Stimulated activated naive B cell treated with anti-CD40 and anti-IgM and Interleukin-4, amounts not matched to agents 10 μg/mL and 1 μg/mL and 100 μg/mL, for 72 hours (primary cell): ENCODE data around the gene SPTBN4.
"Not testable (repeated sequence)": the region's sequence is repeated elsewhere in the genome, so short reads cannot be mapped to it uniquely, and the experiment has no call there.

Experiments used
- ATAC-seq, 2 donors: fragments of 150-1000 bp; cut with Tn5 transposase; replicated peaks; 2 replicates each; pipeline ENCODE4 v1.10.0; 2021; ENCODE audit warnings: moderate library complexity in 1 of 2
- DNase-seq: peaks from one replicate; pipeline ENCODE4 v3.0.0; 2021
- H3K27ac Mint-ChIP-seq: one replicate; pipeline ENCODE4 v1.8.0; 2022; ENCODE audit warnings: mild to moderate bottlenecking, mixed read lengths
- H3K27me3 Mint-ChIP-seq, 2 donors: one replicate each; pipeline ENCODE4 v1.8.0; 2022; ENCODE audit warnings: mixed read lengths in 2 of 2
- H3K36me3 Mint-ChIP-seq, 2 donors: one replicate each; pipeline ENCODE4 v1.8.0; 2022; ENCODE audit warnings: mixed read lengths in 2 of 2, mild to moderate bottlenecking in 1 of 2
- H3K4me1 Mint-ChIP-seq, 2 donors: one replicate each; pipeline ENCODE4 v1.8.0; 2022; ENCODE audit warnings: mixed read lengths in 2 of 2, mild to moderate bottlenecking in 1 of 2
- H3K4me3 Mint-ChIP-seq, 2 donors: one replicate each; pipeline ENCODE4 v1.8.0; 2022; ENCODE audit warnings: mild to moderate bottlenecking in 2 of 2, mixed read lengths in 2 of 2, moderate library complexity in 1 of 2
- H3K9me3 Mint-ChIP-seq, 2 donors: one replicate each; pipeline ENCODE4 v1.8.0; 2022; ENCODE audit warnings: mixed read lengths in 2 of 2, mild to moderate bottlenecking in 1 of 2

The SPTBN4 gene

DNA sequence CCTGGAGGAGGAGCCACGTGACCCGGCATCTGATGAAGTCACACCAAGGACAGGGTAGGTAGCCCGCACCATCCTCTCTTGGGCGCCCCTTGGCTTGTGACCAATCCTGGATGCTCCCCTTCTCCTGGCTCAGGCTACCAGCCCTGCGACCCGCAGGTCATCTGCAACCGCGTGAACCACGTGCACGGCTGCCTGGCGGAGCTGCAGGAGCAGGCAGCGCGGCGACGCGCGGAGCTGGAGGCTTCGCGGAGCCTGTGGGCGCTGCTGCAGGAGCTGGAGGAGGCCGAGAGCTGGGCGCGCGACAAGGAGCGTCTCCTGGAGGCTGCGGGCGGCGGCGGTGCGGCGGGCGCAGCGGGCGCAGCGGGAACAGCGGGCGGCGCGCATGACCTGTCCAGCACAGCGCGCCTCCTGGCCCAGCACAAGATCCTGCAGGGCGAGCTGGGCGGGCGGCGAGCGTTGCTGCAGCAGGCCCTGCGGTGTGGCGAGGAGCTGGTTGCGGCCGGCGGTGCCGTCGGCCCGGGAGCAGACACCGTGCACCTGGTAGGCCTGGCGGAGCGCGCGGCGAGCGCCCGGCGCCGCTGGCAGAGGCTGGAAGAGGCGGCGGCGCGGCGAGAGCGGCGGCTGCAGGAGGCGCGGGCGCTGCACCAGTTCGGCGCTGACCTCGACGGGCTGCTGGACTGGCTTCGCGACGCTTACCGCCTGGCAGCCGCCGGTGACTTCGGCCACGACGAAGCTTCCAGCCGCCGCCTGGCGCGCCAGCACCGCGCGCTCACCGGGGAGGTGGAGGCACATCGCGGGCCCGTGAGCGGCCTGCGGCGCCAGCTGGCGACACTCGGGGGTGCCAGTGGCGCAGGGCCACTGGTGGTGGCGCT lies 45.9 kb downstream of the SPTBN4 start:
- Mint-ChIP-seq H3K36me3 (peaks cover 0 to 4% of the 10 kb centered on the region in 2 donors), H3K4me1 (peaks cover 7% of the 10 kb centered on the region in 2 donors), H3K9me3 (no peaks in the 10 kb centered on the region), H3K27me3 (peaks cover 55 to 57% of the 10 kb centered on the region in 2 donors), H3K27ac (no peak overlapping the region), H3K4me3 (peak overlapping the region; percentile 18 to 52)
- peak in 1 of 2 donors; percentile 14 for ATAC-seq
- DNase-seq: no peak

DNA sequence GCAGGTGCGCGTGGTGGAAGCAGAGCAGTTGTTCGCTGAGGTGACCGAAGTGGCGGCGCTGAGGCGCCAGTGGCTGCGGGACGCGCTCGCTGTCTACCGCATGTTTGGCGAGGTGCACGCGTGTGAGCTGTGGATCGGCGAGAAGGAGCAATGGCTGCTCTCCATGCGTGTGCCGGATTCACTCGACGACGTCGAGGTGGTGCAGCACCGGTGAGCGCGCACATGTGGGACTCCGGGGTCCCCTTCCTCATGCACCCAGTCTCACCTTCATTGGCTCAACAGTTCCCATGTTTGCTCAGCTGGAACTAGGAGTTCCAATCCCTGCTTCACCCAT lies 46.5 kb downstream of the SPTBN4 start:
- DNase-seq: no peak
- H3K27me3 Mint-ChIP-seq: peaks cover 54 to 55% of the 10 kb centered on the region in 2 donors
- H3K9me3 Mint-ChIP-seq: no peaks in the 10 kb centered on the region
- H3K36me3 Mint-ChIP-seq: peaks cover 0 to 4% of the 10 kb centered on the region in 2 donors
- H3K4me3 Mint-ChIP-seq: no peak overlapping the region
- ATAC-seq: no peak
- no peak overlapping the region for H3K27ac Mint-ChIP-seq
- peaks cover 7% of the 10 kb centered on the region in 2 donors for H3K4me1 Mint-ChIP-seq

GRCh38 chr19:40513741-40514315 lies 47.0 kb downstream of the SPTBN4 start:
- Mint-ChIP-seq H3K36me3 (peaks cover 0 to 4% of the 10 kb centered on the region in 2 donors), H3K4me3 (no peak overlapping the region), H3K27me3 (peaks cover 49 to 50% of the 10 kb centered on the region in 2 donors), H3K4me1 (peaks cover 7% of the 10 kb centered on the region in 2 donors), H3K27ac (no peak overlapping the region), H3K9me3 (no peaks in the 10 kb centered on the region)
- no peak for DNase-seq
- no peak for ATAC-seq

GRCh38 chr19:40517248-40517647 lies 50.4 kb downstream of the SPTBN4 start:
- peaks cover 0 to 2% of the 10 kb centered on the region in 2 donors for H3K36me3 Mint-ChIP-seq
- H3K27ac Mint-ChIP-seq: no peak overlapping the region
- H3K4me3 Mint-ChIP-seq: no peak overlapping the region
- DNase-seq (no peak), ATAC-seq (no peak)
- H3K9me3 Mint-ChIP-seq: no peaks in the 10 kb centered on the region
- H3K4me1 Mint-ChIP-seq: peaks cover 11 to 14% of the 10 kb centered on the region in 2 donors
- peaks cover 38 to 51% of the 10 kb centered on the region in 2 donors for H3K27me3 Mint-ChIP-seq

GRCh38 chr19:40519352-40520322 lies 52.8 kb downstream of the SPTBN4 start:
- peaks cover 25 to 50% of the 10 kb centered on the region in 2 donors for H3K27me3 Mint-ChIP-seq
- H3K27ac Mint-ChIP-seq: peak overlapping the region; percentile 37
- ATAC-seq: peak; percentile 46 to 58
- H3K36me3 Mint-ChIP-seq: no peaks in the 10 kb centered on the region
- no peaks in the 10 kb centered on the region for H3K9me3 Mint-ChIP-seq
- H3K4me1 Mint-ChIP-seq: peaks cover 7 to 10% of the 10 kb centered on the region in 2 donors
- DNase-seq: no peak
- no peak overlapping the region for H3K4me3 Mint-ChIP-seq

DNA sequence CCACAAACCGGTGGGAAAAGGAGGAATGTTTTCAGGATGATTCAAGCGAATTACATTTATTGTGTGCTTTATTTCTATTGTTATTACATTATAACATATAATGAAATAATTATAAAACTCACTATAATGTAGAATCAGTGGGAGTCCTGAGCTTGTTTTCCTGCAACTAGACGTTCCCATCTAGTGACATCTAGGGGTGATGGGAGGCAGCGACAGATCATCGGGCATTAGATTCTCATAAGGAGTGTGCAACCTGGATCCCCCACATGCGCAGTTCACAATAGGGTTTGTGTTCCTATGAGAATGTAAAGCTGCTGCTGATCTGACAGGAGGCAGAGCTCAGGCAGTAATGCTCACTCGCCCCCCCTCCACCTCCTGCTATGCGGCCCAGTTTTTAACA lies 54.5 kb downstream of the SPTBN4 start:
- Mint-ChIP-seq H3K36me3 (no peaks in the 10 kb centered on the region), H3K9me3 (no peaks in the 10 kb centered on the region), H3K27ac (no peak overlapping the region), H3K27me3 (peaks cover 30 to 59% of the 10 kb centered on the region in 2 donors), H3K4me1 (peaks cover 7 to 10% of the 10 kb centered on the region in 2 donors), H3K4me3 (no peak overlapping the region)
- DNase-seq (no peak), ATAC-seq (no peak)

GRCh38 chr19:40521900-40522299 lies 55.1 kb downstream of the SPTBN4 start:
- Mint-ChIP-seq H3K27me3 (peaks cover 30 to 60% of the 10 kb centered on the region in 2 donors), H3K4me1 (peaks cover 7 to 10% of the 10 kb centered on the region in 2 donors)
- not testable (repeated sequence) for H3K4me3 Mint-ChIP-seq, H3K36me3 Mint-ChIP-seq, ATAC-seq, DNase-seq, H3K27ac Mint-ChIP-seq, H3K9me3 Mint-ChIP-seq

DNA sequence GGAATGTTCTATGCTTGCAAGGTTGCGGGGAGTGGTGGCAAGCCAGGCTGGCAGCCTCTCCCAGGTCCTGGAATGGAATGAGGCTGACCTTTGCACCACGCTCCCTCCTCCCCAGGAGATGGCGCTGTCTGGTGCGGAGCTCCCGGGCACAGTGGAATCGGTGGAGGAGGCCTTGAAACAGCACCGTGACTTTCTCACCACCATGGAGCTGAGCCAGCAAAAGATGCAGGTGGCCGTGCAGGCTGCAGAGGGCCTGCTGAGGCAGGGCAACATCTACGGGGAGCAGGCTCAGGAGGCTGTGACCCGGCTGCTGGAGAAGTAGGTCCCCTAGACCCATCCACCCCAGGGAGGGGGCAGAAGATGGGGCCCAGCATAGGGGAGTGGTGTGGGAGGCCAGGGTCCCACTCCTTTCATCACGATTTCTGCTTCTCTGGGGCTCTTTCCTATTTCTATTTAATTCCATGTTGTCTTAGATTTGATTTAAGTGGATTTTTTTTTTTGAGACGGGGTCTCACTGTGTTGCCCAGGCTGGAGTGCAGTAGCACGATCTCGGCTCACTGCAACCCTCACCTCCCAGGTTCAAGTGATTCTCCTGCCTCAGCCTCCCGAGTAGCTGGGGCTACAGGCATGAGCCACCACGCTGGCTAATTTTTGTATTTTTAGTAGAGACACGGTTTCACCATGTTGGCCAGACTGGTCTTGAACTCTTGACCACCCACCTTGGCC lies 56.7 kb downstream of the SPTBN4 start:
- peaks cover 33 to 61% of the 10 kb centered on the region in 2 donors for H3K27me3 Mint-ChIP-seq

GRCh38 chr19:40524133-40524549 lies 57.3 kb downstream of the SPTBN4 start:
- no peaks in the 10 kb centered on the region for H3K36me3 Mint-ChIP-seq
- H3K27me3 Mint-ChIP-seq: peaks cover 33 to 62% of the 10 kb centered on the region in 2 donors
- no peak overlapping the region for H3K27ac Mint-ChIP-seq
- no peak for DNase-seq
- no peak overlapping the region for H3K4me3 Mint-ChIP-seq
- peaks cover 6 to 13% of the 10 kb centered on the region in 2 donors for H3K4me1 Mint-ChIP-seq
- no peaks in the 10 kb centered on the region for H3K9me3 Mint-ChIP-seq
- no peak for ATAC-seq

More for the DNA sequence above, 56.7 kb downstream of the SPTBN4 start:
- Mint-ChIP-seq H3K36me3 (no peaks in the 10 kb centered on the region), H3K4me1 (peaks cover 7 to 10% of the 10 kb centered on the region in 2 donors), H3K9me3 (no peaks in the 10 kb centered on the region), H3K4me3 (no peak overlapping the region), H3K27ac (no peak overlapping the region)
- ATAC-seq (peak; percentile 68 to 77), DNase-seq (no peak)

DNA sequence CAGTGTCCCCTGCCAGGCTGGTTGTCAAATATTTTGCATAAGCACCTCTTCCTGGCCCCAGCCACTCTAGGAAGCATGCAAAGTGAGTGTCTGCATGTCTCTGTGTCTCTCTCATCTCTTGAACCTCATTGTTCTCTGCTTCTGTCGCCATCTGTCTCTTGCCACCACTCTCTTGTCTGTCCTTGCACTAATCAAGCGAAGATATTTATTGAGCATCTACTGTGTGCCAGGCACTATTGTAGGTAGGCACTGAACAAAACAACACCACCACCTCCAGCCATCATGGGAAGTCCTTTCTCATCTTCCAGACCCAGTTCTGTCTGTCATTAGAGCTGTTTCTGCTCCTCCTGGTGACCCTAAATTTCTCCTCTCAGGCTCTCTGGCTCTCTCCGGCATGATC lies 57.9 kb downstream of the SPTBN4 start:
- Mint-ChIP-seq H3K36me3 (no peaks in the 10 kb centered on the region), H3K9me3 (no peaks in the 10 kb centered on the region), H3K27ac (peak overlapping the region; percentile 56), H3K4me1 (peaks cover 7 to 13% of the 10 kb centered on the region in 2 donors), H3K4me3 (no peak overlapping the region), H3K27me3 (peaks cover 33 to 62% of the 10 kb centered on the region in 2 donors)
- DNase-seq: no peak
- no peak for ATAC-seq

DNA sequence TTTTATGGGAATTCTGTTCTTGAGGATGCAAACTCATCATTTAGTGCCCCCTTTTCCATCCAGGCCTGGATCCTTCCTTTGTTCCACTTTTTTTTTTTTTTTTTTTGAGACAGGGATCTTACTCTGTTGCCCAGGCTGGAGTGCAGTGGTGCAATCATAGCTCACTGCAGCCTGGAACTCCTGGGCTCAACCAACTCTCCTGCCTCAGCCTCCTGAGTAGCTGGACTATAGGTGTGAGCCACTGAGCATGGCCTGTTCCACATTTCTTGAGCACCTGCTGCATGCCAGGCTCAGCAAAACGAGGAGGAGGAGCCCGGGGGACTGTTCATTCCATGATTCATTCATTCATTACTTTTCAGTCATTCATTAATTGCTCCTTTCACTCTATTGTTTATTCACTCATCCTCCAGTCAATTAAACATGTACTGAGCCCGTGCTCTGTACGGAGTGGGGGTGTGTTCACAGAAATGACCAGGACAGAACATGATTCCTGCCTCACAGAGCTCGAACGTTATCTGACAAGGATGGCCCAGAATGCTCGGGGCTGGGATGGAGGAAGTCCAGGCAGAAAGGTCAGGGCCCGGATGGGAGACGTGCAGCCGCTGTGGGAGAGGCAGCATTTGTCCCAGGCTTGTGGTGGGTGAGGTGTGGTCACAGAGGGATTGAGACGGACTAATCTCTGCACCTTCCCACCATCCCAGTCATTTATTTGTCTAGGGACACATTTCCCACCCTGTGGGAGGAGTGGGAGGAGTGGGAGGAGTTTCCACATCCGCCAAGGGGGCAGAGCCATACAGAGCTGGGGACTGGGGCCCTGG lies 58.6 kb downstream of the SPTBN4 start:
- Mint-ChIP-seq H3K4me1 (peaks cover 8 to 14% of the 10 kb centered on the region in 2 donors), H3K4me3 (no peak overlapping the region)

DNA sequence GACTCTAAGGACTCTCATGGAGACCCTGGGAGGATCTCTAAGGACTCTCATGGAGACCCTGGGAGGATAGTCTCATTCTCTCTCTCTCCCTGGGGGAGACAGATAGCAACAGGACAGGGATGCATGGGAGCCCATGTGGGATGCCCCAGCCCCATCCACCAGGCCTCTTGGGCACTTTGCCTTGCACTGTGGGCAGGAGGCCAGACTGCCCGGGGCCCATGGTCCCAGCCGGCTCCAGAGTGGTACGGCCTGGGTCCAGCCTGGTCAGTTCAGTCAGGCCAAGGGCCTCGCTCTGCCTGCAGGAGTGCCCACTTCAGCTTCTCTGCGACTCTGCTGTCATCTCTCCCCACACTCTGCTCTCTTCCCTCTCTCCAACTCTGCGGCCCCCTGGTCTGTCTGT lies 61.3 kb downstream of the SPTBN4 start:
- H3K4me1 Mint-ChIP-seq: peaks cover 11 to 25% of the 10 kb centered on the region in 2 donors
- H3K27ac Mint-ChIP-seq: peak overlapping the region; percentile 79
- H3K36me3 Mint-ChIP-seq: no peaks in the 10 kb centered on the region
- ATAC-seq (no peak), DNase-seq (no peak)
- H3K4me3 Mint-ChIP-seq: peak overlapping the region in 1 of 2 donors; percentile 5
- peaks cover 42 to 60% of the 10 kb centered on the region in 2 donors for H3K27me3 Mint-ChIP-seq
- no peaks in the 10 kb centered on the region for H3K9me3 Mint-ChIP-seq

More for the DNA sequence above, 58.6 kb downstream of the SPTBN4 start:
- DNase-seq (no peak), ATAC-seq (no peak)
- no peaks in the 10 kb centered on the region for H3K9me3 Mint-ChIP-seq
- H3K36me3 Mint-ChIP-seq: no peaks in the 10 kb centered on the region
- peaks cover 30 to 60% of the 10 kb centered on the region in 2 donors for H3K27me3 Mint-ChIP-seq
- no peak overlapping the region for H3K27ac Mint-ChIP-seq
